Smooth muscle cell (in vitro differentiated cells): ENCODE data around the gene C3orf85. TPM values are rescaled to one million over a fixed set of nuclear protein-coding genes. Genes with fewer than 3 reads are reported as not detected.

ENCODE experiments used
- DNase-seq: peaks from one replicate; lab custom pipeline; 2025; ENCODE audit not compliant: unreplicated experiment; lab: John Stamatoyannopoulos, UW
- H2AFZ ChIP-seq: fragments of 200-600 bp; sonication (generic); 2 replicates; pipeline ENCODE4 v1.6.0; 2016; ENCODE audit warnings: antibody characterized with exemption, low read depth, mild to moderate bottlenecking
- H3F3A ChIP-seq: fragments of 200-600 bp; sonication (generic); 2 replicates; pipeline ENCODE4 v1.6.0; 2017; ENCODE audit warnings: antibody characterized with exemption, low read depth
- H3K27ac ChIP-seq: fragments of 200-600 bp; sonication (generic); 2 replicates; pipeline ENCODE4 v1.5.1; 2016; ENCODE audit warnings: low read depth, mild to moderate bottlenecking
- H3K27me3 ChIP-seq: fragments of 200-600 bp; sonication (generic); 2 replicates; pipeline ENCODE4 v1.6.1; 2016; ENCODE audit warnings: low read depth, mild to moderate bottlenecking
- H3K36me3 ChIP-seq: fragments of 200-600 bp; sonication (generic); 2 replicates; pipeline ENCODE4 v1.5.1; 2016; ENCODE audit warnings: low read depth
- H3K4me1 ChIP-seq: fragments of 200-600 bp; sonication (generic); 2 replicates; pipeline ENCODE4 v1.5.1; 2016; ENCODE audit warnings: low read depth
- H3K4me2 ChIP-seq: fragments of 200-600 bp; sonication (generic); 2 replicates; pipeline ENCODE4 v1.6.0; 2016; ENCODE audit warnings: mild to moderate bottlenecking
- H3K4me3 ChIP-seq: fragments of 200-600 bp; sonication (generic); 2 replicates; pipeline ENCODE4 v1.5.1; 2016; ENCODE audit warnings: mild to moderate bottlenecking
- H3K79me2 ChIP-seq: fragments of 200-600 bp; sonication (generic); 2 replicates; pipeline ENCODE4 v1.6.0; 2016; ENCODE audit warnings: low read depth, mild to moderate bottlenecking
- H3K9ac ChIP-seq: fragments of 200-600 bp; sonication (generic); 2 replicates; pipeline ENCODE4 v1.6.0; 2016; ENCODE audit warnings: low read depth
- H3K9me3 ChIP-seq: fragments of 200-600 bp; sonication (generic); replicated peaks from 2 replicates; pipeline ENCODE4 v1.5.1; 2016; ENCODE audit warnings: low read depth
- H4K20me1 ChIP-seq: fragments of 200-600 bp; sonication (generic); 2 replicates; pipeline ENCODE4 v1.6.0; 2016; ENCODE audit warnings: low read depth
- WGBS: methylation state at CpG from one replicate; pipeline ENCODE4 v1.1.7; 2016; ENCODE audit warnings: low lambda C conversion rate; 5-methylcytosine and 5-hydroxymethylcytosine counted together
- polyA plus RNA-seq: library from polyadenylated mRNA; unstranded; fragments of >200 nt; fragmentation: Nextera tagmentation; extraction: Ambion mirVana; gene quantifications from 2 replicates; pipeline ENCODE4 v1.2.1, GENCODE V29; 2016
- total RNA-seq: library from RNA; depleted of rRNA; stranded (reverse); fragments of >200 nt; gene quantifications from 2 replicates; pipeline ENCODE4 v1.2.3, GENCODE V29; 2014
- TF ChIP-seq, protein P1 (sequence below): fragments of 200-600 bp; sonication (generic); IDR thresholded peaks from 2 replicates; pipeline ENCODE4 v1.5.1; 2017; ENCODE audit warnings: borderline replicate concordance, mild to moderate bottlenecking, antibody characterized with exemption; ENCODE audit not compliant: insufficient read depth, poor library complexity, severe bottlenecking

The C3orf85 gene
- total and polyA plus RNA-seq, 2 experiments from 2014 or later, result not detected

- Histone ChIP-seq H3K4me1 (no peaks in the 10 kb centered on the region), H2AFZ (no peak overlapping the region), H3K27ac (no peak overlapping the region), H3F3A (no peaks in the 10 kb centered on the region), H3K79me2 (no peaks in the 10 kb centered on the region), H3K27me3 (no peaks in the 10 kb centered on the region), H4K20me1 (no peaks in the 10 kb centered on the region), H3K36me3 (no peaks in the 10 kb centered on the region), H3K9ac (no peak overlapping the region), H3K4me2 (no peak overlapping the region), H3K9me3 (no peaks in the 10 kb centered on the region), H3K4me3 (no peak overlapping the region)
- DNase-seq, result no peak
- TF ChIP-seq, protein P1, sequence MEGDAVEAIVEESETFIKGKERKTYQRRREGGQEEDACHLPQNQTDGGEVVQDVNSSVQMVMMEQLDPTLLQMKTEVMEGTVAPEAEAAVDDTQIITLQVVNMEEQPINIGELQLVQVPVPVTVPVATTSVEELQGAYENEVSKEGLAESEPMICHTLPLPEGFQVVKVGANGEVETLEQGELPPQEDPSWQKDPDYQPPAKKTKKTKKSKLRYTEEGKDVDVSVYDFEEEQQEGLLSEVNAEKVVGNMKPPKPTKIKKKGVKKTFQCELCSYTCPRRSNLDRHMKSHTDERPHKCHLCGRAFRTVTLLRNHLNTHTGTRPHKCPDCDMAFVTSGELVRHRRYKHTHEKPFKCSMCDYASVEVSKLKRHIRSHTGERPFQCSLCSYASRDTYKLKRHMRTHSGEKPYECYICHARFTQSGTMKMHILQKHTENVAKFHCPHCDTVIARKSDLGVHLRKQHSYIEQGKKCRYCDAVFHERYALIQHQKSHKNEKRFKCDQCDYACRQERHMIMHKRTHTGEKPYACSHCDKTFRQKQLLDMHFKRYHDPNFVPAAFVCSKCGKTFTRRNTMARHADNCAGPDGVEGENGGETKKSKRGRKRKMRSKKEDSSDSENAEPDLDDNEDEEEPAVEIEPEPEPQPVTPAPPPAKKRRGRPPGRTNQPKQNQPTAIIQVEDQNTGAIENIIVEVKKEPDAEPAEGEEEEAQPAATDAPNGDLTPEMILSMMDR, result no peak
- 88% methylated on average over 6 of the region's 6 CpGs for WGBS
Measured at GRCh38 chr3:109188741-109189140, 52.2 kb downstream of the C3orf85 start.

- Histone ChIP-seq H3K4me3 (no peak overlapping the region), H3K27ac (no peak overlapping the region), H3K9me3 (no peaks in the 10 kb centered on the region), H3K4me2 (no peak overlapping the region), H3K9ac (no peak overlapping the region), H4K20me1 (no peaks in the 10 kb centered on the region), H3F3A (no peaks in the 10 kb centered on the region), H3K4me1 (no peaks in the 10 kb centered on the region), H3K27me3 (no peaks in the 10 kb centered on the region), H2AFZ (no peak overlapping the region), H3K79me2 (no peaks in the 10 kb centered on the region), H3K36me3 (no peaks in the 10 kb centered on the region)
- 96% methylated on average over 1 of the region's 1 CpG for WGBS
- no peak for DNase-seq
- TF ChIP-seq, protein P1, result no peak
Measured at GRCh38 chr3:109191421-109191820, 54.9 kb downstream of the C3orf85 start.

DNA sequence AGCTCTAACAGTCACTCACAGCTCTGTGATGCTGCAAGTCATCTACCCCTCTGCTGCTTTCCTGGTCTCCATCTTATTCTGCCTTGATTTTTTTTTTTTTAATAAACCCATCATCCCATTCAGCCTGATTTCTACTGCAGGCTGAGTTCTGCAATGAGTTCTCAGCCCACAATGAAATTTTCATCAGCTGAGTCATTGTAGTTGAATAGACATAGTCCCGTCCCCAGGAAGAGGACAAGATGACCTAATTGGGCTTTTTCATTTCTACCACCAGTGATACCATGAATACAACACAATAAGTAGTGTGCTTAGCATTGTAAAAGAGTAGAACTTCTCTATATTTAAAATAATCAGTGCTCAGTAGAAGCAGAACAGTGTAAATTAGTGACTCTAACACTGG, 59.3 kb downstream of the C3orf85 start:
- no peak overlapping the region for H3K27ac ChIP-seq
- 21% methylated on average over 1 of the region's 1 CpG for WGBS

More for the DNA sequence above, 59.3 kb downstream of the C3orf85 start:
- TF ChIP-seq, protein P1, result no peak
- H3K79me2 ChIP-seq, result no peaks in the 10 kb centered on the region
- no peaks in the 10 kb centered on the region for H3K4me1 ChIP-seq
- no peak overlapping the region for H3K9ac ChIP-seq
- H3K27me3 ChIP-seq, result no peaks in the 10 kb centered on the region
- no peak for DNase-seq
- no peaks in the 10 kb centered on the region for H3F3A ChIP-seq
- no peaks in the 10 kb centered on the region for H4K20me1 ChIP-seq
- H3K36me3 ChIP-seq, result no peaks in the 10 kb centered on the region
- peak overlapping the region; percentile 7 for H3K4me2 ChIP-seq
- no peaks in the 10 kb centered on the region for H3K9me3 ChIP-seq
- H2AFZ ChIP-seq, result peak overlapping the region; percentile 12
- H3K4me3 ChIP-seq, result no peak overlapping the region

Other genes with a start within 250 kb of the C3orf85 start
- not detected in 2 replicates for gene GUCA1C, start 182.8 kb upstream of the C3orf85 start, total RNA-seq
- gene GUCA1C, start 182.8 kb upstream of the C3orf85 start, polyA plus RNA-seq, result not detected in 2 replicates
- not detected in 2 replicates for gene MORC1, start 18.6 kb upstream of the C3orf85 start, total RNA-seq
- gene MORC1, start 18.6 kb upstream of the C3orf85 start, polyA plus RNA-seq, result not detected in 2 replicates
- gene DPPA2, start 179.8 kb downstream of the C3orf85 start, total RNA-seq, result 0.27 TPM in 2 replicates
- 1.0 and 1.2 TPM in 2 replicates for gene DPPA2, start 179.8 kb downstream of the C3orf85 start, polyA plus RNA-seq
- gene DPPA4, start 200.8 kb downstream of the C3orf85 start, total RNA-seq, result 38.5 and 43.1 TPM in 2 replicates
- gene DPPA4, start 200.8 kb downstream of the C3orf85 start, polyA plus RNA-seq, result 19.5 and 21.0 TPM in 2 replicates